KMS-11 (cell line): Measurements from ENCODE around the gene CCDC124.

Experiments
- H2AFZ ChIP-seq: fragments of 200-600 bp; sonication (generic); 2 replicates; pipeline ENCODE4 v1.6.1; 2016; ENCODE audit warnings: antibody characterized with exemption, mixed run types, low read depth
- H3K27ac ChIP-seq: fragments of 200-600 bp; sonication (generic); 2 replicates; pipeline ENCODE4 v1.6.1; 2016; ENCODE audit warnings: mild to moderate bottlenecking, mixed run types
- H3K27me3 ChIP-seq: fragments of 200-600 bp; sonication (generic); 2 replicates; pipeline ENCODE4 v1.6.1; 2017; ENCODE audit warnings: mild to moderate bottlenecking, low read depth, mixed run types, moderate library complexity; ENCODE audit not compliant: insufficient read depth
- H3K36me3 ChIP-seq: fragments of 200-600 bp; sonication (generic); 2 replicates; pipeline ENCODE4 v1.6.1; 2017; ENCODE audit warnings: mild to moderate bottlenecking, mixed run types; ENCODE audit not compliant: insufficient read depth
- H3K4me1 ChIP-seq: fragments of 200-600 bp; sonication (generic); 2 replicates; pipeline ENCODE4 v1.6.1; 2016; ENCODE audit warnings: mild to moderate bottlenecking, low read depth, mixed run types; ENCODE audit not compliant: poor library complexity, severe bottlenecking
- H3K4me2 ChIP-seq: fragments of 200-600 bp; sonication (generic); 2 replicates; pipeline ENCODE4 v1.7.0; 2016; ENCODE audit warnings: mild to moderate bottlenecking, mixed run types
- H3K4me3 ChIP-seq: fragments of 200-600 bp; sonication (generic); IDR thresholded peaks from 2 replicates; pipeline ENCODE4 v1.6.1; 2017; ENCODE audit warnings: low read depth, low read length, mixed read lengths; ENCODE audit not compliant: insufficient read depth
- H3K79me2 ChIP-seq: fragments of 200-600 bp; sonication (generic); 2 replicates; pipeline ENCODE4 v1.6.1; 2016; ENCODE audit warnings: low read depth, mixed run types; ENCODE audit not compliant: insufficient read depth
- H3K9ac ChIP-seq: fragments of 200-600 bp; sonication (generic); 2 replicates; pipeline ENCODE4 v1.6.1; 2016; ENCODE audit warnings: mild to moderate bottlenecking, mixed run types
- H4K20me1 ChIP-seq: fragments of 200-600 bp; sonication (generic); 2 replicates; pipeline ENCODE4 v1.6.1; 2016; ENCODE audit warnings: mild to moderate bottlenecking, mixed run types; ENCODE audit not compliant: insufficient read depth
- TF ChIP-seq, protein P1 (sequence below): fragments of 200-600 bp; sonication (generic); conservative IDR thresholded peaks from 2 replicates; pipeline ENCODE4 v1.6.1; 2017; ENCODE audit warnings: low read depth, mild to moderate bottlenecking, antibody characterized with exemption, low read length, moderate library complexity, mixed read lengths

The CCDC124 gene

DNA sequence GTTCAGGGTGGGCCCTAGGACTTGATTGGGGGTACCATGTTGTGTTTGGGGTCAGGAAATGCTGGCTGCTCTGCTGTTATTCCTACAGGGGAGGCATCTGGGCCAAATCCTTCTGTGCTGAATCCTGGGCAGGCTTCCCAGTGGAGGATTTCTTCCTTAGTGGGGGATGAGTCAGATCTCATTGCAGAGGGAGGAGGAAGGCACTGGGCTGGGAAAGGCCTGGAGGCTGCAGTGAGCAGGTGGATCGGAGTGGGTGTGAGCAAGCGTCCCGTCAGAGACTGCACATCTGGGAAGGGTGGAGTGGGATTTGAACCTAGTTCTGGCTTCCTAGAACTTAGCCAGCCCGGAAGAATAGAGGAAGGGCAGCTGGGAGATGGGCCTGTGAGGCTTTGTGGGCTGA, 11.5 kb downstream of the CCDC124 start:
- no peaks in the 10 kb centered on the region for H3K36me3 ChIP-seq
- no peaks in the 10 kb centered on the region for H4K20me1 ChIP-seq
- H3K79me2 ChIP-seq = no peaks in the 10 kb centered on the region
- H3K4me2 ChIP-seq = no peak overlapping the region
- H3K4me1 ChIP-seq = peaks cover 17% of the 10 kb centered on the region
- peaks cover 11% of the 10 kb centered on the region; the same call in 1 of the 2 replicates for H3K27me3 ChIP-seq
- TF ChIP-seq, protein P1, sequence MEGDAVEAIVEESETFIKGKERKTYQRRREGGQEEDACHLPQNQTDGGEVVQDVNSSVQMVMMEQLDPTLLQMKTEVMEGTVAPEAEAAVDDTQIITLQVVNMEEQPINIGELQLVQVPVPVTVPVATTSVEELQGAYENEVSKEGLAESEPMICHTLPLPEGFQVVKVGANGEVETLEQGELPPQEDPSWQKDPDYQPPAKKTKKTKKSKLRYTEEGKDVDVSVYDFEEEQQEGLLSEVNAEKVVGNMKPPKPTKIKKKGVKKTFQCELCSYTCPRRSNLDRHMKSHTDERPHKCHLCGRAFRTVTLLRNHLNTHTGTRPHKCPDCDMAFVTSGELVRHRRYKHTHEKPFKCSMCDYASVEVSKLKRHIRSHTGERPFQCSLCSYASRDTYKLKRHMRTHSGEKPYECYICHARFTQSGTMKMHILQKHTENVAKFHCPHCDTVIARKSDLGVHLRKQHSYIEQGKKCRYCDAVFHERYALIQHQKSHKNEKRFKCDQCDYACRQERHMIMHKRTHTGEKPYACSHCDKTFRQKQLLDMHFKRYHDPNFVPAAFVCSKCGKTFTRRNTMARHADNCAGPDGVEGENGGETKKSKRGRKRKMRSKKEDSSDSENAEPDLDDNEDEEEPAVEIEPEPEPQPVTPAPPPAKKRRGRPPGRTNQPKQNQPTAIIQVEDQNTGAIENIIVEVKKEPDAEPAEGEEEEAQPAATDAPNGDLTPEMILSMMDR = no peak
- no peak overlapping the region for H3K9ac ChIP-seq
- no peak overlapping the region for H2AFZ ChIP-seq
- H3K27ac ChIP-seq = no peak overlapping the region
- no peak overlapping the region for H3K4me3 ChIP-seq

DNA sequence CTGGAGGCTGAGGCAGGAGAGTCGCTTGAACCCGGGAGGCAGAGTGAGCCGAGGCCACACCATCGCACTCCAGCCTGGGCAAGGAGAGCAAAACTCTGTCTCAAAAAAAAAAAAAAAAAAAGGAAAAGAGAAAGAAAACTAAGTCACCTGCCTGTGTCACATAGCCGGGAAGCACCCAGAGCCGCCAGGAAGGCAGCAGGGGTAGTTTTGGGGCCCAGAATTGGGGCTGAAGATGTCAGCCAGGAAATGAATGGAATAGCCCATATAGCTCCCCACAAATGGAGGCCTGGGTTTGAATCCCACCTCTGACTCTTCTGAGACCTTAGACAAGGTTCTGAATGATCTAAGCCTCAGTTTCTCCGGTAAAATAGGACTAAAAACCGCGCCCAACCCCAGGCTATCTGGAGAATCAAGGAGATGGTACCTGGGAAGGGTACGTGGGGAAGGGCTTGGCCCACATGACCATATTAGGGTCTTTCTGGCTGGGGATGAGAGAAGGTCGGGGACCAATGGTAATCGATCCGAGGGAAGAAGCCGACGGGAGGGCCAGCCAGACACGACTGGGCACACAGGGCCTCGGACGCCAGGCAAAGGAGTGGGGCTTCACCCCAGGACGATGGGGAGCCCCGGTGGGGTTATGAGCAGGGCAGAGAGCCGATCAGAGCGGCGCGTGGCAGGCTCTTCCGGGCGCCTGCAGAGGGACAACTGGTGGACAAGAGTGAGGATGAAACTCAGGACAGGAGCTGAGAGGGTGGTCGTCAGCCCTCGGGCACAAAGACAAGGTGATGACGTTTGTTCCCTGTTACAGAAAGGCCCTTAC, 14.4 kb downstream of the CCDC124 start:
- Histone ChIP-seq H3K27me3 (peaks cover 39% of the 10 kb centered on the region), H4K20me1 (no peaks in the 10 kb centered on the region), H3K27ac (no peak overlapping the region), H3K4me1 (peaks cover 44% of the 10 kb centered on the region), H3K79me2 (no peaks in the 10 kb centered on the region), H3K4me3 (no peak overlapping the region), H2AFZ (peak overlapping the region; percentile 86), H3K4me2 (peak overlapping the region; percentile 92), H3K9ac (no peak overlapping the region), H3K36me3 (no peaks in the 10 kb centered on the region)
- TF ChIP-seq, protein P1 = no peak

DNA sequence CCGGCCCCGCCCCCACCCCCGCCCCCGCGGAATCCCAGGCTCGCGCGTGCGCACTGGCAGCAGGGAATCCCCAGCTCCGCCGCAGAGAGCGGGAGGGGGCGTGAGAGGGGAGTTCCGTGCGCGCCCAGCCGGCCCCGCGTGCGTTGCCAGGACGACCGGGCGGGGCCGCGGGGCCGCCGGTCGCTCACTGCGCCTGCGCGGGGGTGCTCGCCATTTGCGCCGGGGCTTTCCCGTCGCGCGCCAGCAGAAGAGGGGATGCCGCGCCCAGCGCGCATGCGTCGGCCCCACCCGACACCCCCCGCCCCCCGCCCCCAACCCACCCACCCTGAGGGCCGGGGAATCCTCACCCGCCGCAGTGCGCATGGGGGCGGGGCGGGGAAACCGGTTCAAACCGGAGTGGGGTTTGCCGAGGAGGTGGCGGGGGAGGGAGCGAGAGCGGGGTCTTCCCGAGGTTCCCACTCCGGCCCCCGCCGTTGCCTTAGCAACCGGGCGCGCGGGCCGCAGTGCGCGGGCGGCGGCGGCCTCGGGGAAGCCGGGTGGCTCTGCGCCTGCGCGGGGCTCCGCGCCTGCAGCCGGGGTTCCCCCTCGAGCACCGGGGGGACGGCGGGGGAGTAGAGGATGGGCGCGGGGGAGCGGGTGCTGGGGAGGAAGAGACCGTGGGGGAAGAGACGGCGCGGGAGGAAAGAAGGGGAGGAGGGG, 15.1 kb downstream of the CCDC124 start:
- H3K36me3 ChIP-seq = no peaks in the 10 kb centered on the region
- no peaks in the 10 kb centered on the region for H4K20me1 ChIP-seq
- H3K4me2 ChIP-seq = no peak overlapping the region; the same call in 1 of the 2 replicates
- no peaks in the 10 kb centered on the region for H3K79me2 ChIP-seq
- H3K4me1 ChIP-seq = peaks cover 50% of the 10 kb centered on the region
- H2AFZ ChIP-seq = peak overlapping the region; percentile 26; the same call in 1 of the 2 replicates
- H3K4me3 ChIP-seq = no peak overlapping the region
- TF ChIP-seq, protein P1 = no peak
- H3K27me3 ChIP-seq = peaks cover 47% of the 10 kb centered on the region
- no peak overlapping the region for H3K9ac ChIP-seq
- H3K27ac ChIP-seq = no peak overlapping the region

DNA sequence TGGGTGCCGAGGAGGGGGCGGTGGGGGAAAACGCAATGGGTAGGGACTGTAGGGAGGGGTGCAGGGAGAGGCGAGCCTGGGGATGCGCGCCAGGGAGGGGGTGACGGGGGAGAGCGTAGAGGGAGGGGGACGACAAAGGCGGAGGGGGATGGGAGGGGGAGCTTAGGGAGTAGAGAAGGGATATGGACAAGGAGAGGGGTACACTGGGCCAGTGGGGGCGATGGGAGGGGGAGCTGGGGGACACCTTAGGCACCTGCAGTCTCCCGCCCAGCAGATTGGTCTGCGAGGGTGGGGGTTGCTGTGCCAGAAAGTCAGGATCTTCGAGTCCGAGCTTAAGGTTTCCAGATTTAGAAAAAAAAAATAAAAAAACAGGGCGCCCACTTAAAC, 15.7 kb downstream of the CCDC124 start:
- peaks cover 52% of the 10 kb centered on the region for H3K4me1 ChIP-seq
- no peak overlapping the region for H3K27ac ChIP-seq
- H4K20me1 ChIP-seq = no peaks in the 10 kb centered on the region
- H3K4me2 ChIP-seq = peak overlapping the region; percentile 53
- H3K27me3 ChIP-seq = peaks cover 53% of the 10 kb centered on the region
- H3K79me2 ChIP-seq = no peaks in the 10 kb centered on the region
- no peak overlapping the region for H3K4me3 ChIP-seq
- H2AFZ ChIP-seq = no peak overlapping the region
- no peaks in the 10 kb centered on the region for H3K36me3 ChIP-seq
- no peak overlapping the region for H3K9ac ChIP-seq
- TF ChIP-seq, protein P1 = no peak
